DMS79 (cell line): ENCODE measurements around the gene GANC.
A peak's percentile ranks its signal among the peaks of the same experiment; 100 is the strongest.

ENCODE experiments used
- DNase-seq: peaks from one replicate; lab custom pipeline; 2025; lab: John Stamatoyannopoulos, UW

The GANC gene

DNA sequence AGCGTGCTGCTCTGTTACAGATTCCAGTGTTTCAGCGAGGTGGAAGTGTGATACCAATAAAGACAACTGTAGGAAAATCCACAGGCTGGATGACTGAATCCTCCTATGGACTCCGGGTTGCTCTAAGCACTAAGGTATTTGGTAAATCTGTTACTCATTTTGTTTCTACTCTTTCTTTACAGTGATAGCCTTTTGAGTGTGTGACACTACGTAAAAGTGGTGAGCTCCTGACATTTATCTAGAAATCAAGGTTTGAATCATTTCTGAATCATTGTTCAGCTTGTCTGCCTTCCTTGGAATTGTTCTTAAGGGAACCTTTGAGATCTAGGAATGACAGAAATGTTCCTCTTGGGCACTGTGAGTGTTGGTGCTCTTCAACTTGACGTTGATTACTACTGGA lies 75.1 kb downstream of the GANC start:
- no peak for DNase-seq

DNA sequence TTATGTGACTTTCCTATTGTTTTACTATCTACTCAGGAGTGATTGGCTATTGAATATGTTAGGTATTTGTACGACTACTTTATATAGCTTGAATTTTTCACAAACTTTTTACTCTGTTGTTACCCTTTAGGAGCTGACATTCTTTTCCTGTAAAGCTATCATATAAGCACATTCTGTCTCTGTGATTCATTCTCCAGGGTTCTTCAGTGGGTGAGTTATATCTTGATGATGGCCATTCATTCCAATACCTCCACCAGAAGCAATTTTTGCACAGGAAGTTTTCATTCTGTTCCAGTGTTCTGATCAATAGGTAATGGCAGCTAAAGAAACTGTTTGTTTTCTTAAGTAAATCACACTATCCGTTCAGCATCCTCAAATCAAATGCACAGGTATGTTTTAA lies 76.2 kb downstream of the GANC start:
- no peak for DNase-seq

DNA sequence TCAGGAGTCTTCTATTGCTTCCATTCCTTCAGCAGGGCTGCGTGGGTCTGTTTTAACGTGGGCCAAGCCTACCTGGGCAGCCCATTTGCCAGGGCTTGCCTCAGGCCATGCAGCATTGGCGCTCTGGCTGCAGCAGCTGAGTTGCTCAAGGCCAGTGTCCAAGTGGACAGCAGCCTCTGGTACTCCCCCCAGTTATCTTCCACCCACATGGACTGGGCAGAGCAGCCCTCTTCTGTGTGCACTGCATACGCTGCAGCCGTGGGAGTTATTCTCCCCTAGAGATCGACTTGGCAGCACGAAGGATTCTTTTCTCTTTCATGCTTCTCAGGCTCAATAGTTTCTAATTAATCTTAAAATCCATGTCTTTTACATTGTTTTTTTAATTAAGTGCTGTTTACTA lies 79.4 kb downstream of the GANC start:
- DNase-seq, result no peak

DNA sequence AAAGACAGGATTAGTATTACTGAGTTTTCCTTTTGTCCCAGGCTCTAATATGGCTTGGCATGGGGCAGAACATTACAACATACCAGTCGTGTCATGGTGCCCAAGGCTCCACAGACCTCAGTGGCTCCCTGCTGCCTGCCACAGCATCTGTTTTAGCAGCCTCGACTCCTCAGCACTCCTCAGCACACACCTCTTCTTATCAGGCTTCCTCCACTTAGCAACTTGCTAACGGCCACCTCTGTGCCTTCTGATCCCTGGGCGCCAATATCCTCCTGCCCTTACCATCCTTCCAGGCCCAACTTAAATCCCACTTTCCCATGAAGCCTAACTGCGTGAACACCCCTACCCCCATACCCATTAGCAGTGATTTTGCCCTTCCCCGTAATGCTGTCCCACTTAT lies 80.1 kb downstream of the GANC start:
- no peak for DNase-seq

DNA sequence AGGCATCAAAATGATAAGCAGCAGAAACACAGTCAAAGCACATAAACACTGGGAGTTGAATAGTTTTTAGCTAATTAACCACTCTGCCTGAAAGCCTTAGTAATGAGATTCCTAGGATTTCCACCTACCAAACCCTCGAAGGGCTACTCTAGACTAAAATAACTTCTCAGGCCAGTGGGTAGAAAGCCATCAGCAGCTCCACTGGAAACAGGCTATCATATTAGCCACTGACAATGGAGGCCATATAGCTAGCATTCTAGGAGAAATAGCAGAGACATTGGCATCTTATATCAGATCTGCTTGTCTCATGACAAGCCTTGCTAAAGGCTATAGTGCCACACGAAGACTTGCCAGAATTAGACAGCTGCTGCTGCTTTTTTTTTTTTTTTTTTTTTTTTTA lies 81.8 kb downstream of the GANC start:
- DNase-seq, result no peak

DNA sequence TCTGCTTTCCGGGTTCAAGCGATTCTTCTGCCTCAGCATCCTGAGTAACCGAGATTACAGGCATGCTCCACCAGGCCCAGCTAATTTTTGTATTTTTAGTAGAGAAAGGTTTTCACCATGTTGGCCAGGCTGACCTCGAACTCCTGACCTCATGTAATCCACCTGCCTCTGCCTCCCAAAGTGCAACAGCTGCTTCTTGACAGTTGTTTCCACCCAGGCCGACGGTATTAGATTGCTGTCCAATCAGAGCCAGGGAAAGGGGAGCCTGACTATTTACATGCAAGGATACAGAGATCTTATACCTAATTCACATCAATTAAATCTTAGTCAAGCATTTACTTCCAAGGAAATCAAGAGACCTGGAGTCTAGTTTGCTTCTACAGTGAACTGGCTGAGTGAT lies 82.3 kb downstream of the GANC start:
- DNase-seq, result no peak

DNA sequence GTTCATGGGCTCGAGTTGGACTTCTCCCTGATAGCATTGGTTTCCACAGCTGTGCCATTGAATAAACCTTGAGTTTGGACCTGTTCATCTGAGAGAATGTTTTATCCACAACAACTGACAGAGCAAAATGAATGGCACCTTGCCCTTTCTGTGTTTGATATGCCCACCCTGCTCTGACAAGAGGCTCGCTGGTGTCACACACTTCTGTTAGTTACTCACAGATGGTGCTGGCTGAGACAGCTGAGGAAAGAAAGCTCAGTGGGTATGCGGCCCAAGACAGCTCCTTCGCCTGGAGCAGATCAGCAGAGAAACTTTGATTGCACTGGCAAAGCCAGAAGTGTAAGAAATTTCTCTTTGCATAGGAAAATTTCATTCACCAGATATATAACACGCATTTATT lies 83.8 kb downstream of the GANC start:
- no peak for DNase-seq

DNA sequence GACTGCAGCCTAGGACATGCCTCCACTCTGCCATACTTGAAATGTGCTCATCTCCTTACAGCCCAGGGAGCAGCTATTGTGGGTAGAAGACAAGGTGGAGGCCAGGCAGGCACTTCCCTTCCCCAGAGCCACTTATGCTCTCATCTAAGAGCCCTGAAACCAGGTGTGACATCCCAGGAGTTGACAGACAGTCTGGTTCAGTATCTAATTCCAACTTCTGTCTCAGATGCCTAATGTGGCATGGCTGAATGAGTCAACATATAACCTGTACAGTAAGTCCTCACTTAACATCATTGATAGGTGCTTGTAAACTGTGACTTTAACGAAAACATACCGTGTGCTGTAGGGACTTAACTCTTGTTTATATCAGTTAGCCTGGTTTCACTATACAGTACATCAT lies 85.1 kb downstream of the GANC start:
- DNase-seq, result no peak

DNA sequence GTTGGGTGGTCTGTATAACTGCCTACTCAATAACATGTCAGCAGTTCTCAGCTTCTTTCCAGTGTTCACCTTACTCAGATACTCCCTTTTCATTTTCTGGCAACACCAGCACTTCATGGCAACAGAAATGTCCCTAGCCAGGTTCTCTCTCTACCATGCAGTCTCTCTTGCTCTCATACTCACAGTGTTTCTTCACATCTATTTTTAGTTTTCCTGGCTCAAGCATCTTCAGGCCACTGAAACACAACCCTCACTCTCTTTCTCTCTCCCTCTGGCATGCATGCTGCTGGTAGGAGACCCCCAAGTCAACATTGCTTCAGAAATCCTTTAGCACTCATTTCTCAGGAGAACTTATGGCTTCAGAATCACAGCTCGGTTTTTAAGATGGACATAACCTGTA lies 86.2 kb downstream of the GANC start, which contains the start of gene CAPN3:
TSS of gene CAPN3 (plus strand) at position 253 of the 400 bp plus-strand sequence. CDS start 305 bp downstream, outside the sequence.
- DNase-seq, result no peak

DNA sequence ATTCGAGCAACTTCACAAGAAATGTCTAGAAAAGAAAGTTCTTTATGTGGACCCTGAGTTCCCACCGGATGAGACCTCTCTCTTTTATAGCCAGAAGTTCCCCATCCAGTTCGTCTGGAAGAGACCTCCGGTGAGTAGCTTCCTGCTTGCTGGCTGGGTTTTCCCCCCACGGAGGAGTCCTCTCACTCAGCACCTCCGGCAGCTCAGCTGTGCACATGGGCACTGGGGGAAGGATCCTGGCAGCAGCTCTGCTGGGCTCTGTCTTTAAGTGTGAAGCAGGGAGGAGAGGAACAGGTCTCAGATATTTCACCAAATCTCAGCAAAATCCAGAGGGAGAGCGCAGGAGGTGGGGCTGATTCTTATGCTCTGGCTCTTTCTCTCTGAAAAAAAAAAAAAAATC lies 87.0 kb downstream of the GANC start:
- DNase-seq, result no peak

DNA sequence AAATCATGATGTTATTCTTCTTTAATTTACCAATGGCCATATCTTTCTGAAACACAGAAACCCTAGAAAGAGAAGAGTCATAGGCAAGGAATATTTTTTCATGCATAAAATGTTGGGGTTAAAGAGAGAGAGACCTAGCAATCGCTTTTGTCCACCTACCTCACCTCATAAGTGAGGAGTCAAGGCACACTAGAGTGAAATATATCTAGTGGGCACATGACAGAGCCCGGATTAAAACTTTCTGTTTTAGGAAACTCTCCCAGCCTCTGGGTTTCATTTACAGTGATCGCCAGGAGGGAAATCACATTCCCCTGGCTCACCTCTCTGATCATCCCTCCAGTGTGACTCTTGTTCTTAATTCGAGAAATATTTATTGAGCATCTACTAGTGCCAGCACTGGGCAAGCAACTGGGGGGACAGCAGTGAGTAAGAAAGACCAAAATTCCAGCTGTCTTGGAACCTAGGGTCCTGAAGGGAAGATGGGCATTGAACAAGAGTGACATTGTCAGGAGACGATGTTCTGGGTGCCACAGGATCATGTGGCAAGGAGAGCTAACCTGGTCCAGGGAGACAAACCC lies 87.6 kb downstream of the GANC start:
- no peak for DNase-seq

DNA sequence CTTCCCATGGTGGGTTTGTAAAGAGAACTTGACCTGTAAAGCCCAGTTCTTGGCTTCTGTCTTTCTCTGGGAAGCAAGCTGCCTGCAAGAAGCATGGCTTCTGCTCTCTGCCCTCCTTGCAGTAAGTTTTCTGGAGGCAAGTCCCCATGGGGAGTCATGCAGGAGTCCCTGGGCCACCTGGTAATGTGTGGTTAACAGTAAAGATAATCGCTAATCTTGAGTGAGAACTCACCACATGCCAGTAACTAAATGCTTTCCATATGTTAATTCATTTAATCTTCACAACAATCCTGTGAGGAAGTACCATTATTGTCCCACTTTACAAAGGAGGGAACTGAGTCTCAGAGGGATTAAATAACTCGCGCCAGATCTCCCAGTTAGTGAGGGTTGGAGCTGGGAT lies 90.5 kb downstream of the GANC start:
- DNase-seq, result no peak

DNA sequence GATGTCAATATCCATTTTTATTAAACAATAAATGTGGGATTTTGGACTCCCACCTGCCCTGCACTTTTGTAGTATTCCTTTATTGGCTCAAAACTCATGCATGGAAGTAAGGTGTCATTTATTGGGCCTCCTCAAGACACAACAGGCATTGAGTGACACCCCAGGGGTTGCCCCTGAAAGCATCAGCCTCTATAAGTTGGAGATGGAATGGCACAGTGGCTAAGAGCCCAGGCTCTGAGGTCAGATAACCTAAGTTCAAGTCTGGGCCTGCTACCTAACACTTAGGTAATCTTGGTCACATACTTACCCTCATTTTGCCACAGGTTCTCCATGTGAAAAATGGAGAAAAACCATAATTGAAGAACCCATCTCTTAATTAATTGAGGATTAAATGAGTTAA lies 90.9 kb downstream of the GANC start:
- DNase-seq, result peak; percentile 89

DNA sequence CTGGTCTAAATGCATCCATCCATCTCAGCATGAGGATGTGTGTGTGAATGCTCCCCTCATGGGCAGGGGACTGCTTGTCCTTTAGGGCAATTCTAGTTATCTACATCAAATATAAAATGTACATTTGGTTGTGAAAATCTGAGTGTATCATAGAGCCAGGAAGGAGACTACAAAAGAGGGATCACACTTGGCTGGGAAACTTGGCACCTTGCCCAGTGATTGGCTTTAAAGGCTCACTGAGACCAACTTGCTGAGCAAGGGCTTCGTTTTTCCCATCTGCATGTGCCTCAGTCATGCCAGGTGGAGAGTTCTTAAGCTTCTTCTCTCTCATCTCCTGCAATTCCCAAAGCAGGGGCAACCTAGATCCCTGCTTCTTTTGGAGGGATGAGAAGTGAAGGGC lies 91.5 kb downstream of the GANC start:
- DNase-seq, result no peak

DNA sequence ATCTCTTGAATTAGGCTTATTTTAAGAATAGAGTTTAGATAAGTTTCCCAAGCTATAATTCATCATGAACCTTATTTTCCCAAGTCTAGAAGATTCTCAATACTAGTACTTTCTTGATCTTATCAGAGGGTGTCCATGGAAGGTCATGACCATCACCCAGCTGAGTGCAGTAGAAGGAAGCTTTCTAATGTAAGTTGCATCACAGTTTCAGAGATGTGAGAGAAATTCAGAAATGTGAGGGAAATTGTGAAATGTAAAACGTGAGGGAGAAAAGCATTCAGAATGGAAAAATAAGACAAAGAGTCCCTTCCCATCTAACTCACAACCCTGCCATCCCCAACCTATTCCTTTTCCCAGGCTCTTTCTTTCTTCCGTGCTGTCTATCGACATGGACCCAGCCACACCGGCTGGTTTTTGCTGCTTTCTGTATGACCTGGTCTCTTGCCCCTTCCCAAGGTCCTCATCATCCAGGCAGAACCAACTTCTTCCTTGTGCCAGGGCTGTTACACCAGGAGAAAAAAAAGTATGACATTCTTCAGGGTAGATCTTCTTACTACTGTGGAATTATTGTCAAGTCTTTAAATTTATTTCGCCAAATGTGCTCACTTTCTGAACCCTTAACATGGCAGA lies 93.0 kb downstream of the GANC start:
- DNase-seq, result no peak

DNA sequence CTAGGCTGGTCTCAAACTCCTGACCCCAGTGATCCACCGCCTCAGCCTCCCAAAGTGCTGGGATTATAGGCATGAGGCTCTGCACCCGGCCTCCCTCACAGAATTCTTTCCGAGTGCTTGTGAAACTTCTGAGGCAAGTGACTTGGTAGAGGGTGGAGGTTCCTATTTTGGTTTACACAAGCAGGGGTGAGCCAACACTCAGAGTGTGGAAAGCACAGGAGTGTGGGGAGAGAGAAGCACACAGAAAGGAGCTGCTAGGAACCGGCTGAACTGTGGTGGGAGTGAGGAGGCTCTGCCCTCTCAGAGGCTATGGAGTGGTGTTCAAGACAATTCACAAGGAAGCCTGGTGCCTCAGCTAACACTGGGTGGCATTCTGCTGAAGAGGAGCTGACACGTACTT lies 94.0 kb downstream of the GANC start:
- no peak for DNase-seq

DNA sequence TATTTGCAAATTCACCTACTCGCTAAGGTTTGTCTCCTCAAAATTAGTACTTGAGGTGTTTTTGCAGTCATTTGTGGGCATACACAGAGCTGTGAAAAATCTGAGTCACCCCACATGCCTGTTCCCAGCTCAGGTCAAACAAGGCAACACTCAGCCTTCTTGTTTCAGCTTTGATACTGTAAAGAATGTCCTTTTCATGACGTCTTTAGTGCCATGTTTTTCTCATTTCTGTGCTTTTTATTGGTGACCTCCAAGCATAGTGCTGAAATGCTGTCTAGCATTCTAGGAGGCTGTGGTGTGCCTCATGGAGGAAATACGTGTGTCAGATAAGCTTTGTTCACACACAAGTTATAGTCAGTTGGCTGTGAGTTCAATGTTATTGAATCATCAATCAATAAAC lies 95.1 kb downstream of the GANC start:
- no peak for DNase-seq

DNA sequence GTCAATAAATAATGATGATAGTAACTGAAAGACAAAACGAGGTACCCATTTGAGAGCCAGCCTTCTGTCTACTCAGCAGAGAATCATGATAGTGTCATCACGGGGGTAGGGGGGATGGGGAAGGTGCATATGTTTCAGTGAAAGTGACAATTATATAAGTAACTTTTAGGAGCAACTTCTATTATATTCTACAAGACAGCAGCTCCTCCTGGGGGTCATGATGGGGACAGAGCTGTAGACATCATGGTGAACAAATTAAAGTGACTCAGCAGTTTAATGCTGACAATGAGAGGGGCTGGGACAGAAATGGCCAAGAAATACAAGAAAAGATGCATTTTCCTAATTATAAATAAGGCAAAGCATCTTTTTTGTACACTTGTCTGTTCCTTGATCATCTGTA lies 98.1 kb downstream of the GANC start:
- DNase-seq, result no peak

DNA sequence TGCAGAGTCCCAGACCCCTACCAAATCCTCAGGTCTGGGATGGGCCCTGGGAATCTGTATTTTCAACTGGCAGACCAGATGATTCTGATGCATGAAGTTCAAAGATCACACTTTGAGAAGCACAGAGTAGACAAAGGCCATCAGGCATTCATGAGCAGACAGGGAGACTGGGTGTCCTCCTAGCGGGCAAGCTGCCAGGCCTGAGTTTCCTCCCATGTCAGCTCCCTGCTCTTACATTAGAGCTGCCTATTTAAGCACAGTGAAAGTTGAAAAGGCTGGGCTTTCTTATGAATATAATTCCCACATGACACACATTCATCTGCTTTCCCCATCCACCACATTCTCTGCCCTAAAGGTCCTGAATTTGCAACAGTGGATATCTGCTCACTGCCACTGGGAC lies 100.3 kb downstream of the GANC start:
- no peak for DNase-seq

DNA sequence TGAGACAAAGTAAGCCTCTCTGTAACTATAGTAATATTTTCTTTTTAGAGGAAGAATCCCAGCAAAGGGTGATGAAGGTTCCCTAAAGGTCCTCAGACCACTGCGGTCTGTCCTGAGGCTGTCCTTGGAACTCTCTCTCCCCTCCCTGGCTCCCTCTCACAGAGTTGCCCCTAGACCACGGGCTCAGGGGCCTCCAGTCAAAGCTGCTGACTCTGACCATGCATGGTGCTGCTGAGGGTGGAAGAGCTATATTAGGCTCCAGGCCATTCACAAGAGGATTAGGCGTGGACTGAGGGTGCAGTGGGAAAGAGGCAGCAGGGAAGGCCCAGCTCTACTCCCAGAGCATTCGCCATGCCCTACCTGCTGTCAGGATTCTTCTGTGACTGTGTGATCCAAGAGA lies 100.9 kb downstream of the GANC start:
- DNase-seq, result no peak

DNA sequence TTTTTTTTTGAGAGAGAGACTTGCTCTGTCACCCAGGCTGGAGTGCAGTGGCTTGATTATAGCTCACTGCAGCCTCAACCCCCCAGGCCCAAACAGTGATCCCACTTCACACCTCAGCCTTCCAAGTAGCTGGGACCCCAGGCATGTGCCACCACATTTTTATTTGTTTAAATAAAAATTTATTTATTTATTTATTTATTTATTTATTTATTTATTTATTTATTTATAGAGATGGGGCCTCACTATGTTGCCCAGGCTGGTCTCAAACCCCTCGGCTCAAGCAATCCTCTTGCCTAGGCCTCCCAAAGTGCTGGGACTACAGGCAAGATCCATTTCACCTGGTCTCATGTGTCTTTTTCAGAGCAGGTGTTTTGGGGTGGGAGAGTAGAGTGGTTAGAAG lies 101.8 kb downstream of the GANC start:
- no peak for DNase-seq

DNA sequence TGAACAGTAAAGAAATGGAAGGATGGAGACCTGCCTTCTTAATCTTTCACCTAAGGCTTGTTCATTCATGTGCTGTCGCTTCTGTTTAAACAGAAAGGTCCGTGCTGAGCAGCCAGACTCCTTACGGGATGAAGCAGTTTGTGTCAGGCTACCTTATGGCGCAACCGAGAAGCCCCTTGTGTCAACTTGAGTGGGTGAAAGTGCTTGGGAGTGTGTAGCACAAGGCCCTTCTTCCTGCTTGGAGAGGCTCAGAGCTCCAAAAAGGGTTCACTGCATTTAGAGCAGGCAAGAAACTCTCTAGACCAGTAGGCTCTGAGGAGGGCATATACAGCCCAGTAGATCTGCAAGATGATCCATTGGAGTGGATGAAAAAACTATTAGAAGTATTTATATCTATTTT lies 102.3 kb downstream of the GANC start:
- DNase-seq, result peak; percentile 42

DNA sequence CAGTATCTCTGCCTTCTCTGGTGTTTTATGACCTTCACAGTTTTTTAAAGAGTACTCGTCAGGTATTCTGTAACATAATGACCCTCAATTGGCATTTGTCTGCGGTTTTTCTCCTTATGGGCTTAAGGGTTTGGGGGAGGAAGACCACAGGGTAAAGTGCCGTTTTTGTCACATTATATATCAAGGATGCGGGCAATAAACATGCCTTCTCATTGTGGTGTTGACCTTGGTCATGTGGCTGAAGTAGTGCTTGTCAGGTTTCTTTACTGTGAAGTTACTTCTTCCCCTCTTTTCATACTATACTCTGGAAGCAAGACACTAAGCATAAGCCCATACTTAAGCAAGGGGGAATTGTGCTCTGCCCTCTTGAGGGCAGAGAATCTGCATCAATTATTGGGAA lies 102.9 kb downstream of the GANC start:
- peak; percentile 10 for DNase-seq

DNA sequence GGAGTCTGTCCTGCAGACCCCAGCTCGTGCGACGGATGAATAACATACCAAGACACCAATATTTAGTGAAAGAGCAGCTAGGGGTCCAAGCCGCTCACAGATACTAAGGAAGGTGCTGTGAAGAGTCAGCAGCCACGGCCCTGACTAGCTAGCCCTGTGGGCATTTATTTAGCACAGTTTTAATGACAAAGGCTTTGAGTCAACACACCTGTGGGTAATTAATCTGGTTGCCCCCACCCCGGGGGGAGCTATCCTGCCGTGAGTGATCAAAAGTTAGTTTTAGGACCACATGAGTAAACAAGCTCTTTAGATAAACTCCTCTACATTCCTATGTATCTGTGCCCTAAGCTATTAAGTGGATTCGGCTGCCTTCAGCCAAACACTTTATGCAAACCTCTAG lies 105.0 kb downstream of the GANC start:
- no peak for DNase-seq
